ENCODE results near the gene HS3ST6.
"Not testable (repeated sequence)": the region's sequence is repeated elsewhere in the genome, so short reads cannot be mapped to it uniquely, and the experiment has no call there.

Gene HS3ST6

DNA sequence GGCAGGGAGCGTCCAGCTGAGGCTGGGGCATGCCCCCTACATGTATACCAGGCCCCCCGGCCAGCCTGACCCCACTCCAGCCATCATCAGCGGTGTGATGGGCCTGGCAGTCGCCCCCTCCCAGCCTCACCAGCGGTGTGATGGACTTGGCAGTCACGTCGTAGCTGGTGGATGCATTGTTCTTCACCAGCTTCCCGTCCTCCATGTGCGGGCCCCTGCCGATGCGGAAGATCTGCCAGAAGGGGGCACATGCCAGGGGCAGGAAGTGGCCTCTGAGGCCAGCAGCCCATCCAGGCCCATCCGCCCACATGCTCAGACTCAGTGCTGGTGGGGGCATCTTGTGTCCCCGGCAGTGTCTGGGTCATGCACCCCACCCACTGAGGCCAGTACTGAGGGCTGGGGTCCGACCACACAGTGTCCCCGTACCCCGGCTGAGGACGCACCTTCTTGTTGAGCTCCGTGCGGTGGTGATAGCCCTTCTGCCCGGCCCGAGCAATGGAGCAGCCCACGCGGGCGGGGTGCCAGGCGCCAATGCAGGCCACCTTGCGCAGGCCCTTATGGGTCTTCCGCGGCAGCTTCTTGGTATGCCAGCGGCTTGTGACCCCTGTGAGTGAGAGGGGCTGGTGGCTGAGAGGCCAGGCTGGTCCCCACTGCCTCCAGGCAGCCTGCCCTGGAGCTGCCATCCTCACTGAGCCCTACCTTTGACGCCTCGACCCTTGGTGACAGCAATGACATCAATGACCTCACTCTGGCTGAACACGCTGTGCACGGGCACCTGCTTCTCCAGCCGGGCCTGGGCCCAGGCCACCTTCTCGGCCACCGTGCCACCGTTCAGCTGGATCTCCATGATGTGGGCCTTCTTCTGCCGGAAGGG, 28.5 kb upstream of the HS3ST6 start:
- no peak for DNase-seq

DNA sequence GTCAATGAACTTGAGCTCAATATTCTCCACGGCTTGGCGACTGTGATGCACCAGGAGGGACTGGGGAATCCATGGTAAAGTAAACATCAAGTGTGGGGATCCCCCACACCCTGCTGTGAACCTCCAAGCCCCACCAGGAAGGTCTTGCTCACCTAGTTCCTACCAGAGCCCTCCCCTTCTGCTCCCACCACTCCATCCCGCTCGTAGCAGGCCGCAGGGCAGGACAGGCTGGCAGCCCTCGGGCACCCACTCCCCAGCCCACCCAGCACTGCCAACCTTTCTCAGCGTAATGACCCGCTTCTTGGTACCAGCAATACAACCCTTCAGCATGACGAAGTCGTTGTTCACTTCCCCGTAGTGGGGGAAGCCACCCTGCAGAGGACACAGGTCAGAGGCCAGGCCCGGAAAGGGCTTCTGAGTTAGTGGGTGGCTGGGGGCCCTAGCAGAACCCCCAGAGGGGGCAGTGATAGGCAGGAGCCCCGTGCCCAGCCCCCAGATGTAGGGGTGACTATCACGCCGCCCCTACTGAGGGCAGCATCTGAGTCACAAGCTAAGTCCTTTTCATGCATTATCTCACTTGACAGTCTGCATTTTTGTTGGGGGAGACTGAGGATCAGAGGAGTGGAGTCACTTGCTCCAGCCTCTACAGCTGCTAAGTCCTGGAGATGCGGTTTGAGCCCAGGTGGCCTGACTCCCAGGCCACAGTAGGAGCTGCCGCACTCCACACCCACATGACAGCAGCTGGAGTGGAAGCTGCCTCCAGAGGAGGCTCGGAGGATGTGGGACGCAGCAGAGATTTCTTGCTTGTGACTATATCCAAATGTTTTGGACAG, 27.6 kb upstream of the HS3ST6 start:
- no peak for DNase-seq

DNA sequence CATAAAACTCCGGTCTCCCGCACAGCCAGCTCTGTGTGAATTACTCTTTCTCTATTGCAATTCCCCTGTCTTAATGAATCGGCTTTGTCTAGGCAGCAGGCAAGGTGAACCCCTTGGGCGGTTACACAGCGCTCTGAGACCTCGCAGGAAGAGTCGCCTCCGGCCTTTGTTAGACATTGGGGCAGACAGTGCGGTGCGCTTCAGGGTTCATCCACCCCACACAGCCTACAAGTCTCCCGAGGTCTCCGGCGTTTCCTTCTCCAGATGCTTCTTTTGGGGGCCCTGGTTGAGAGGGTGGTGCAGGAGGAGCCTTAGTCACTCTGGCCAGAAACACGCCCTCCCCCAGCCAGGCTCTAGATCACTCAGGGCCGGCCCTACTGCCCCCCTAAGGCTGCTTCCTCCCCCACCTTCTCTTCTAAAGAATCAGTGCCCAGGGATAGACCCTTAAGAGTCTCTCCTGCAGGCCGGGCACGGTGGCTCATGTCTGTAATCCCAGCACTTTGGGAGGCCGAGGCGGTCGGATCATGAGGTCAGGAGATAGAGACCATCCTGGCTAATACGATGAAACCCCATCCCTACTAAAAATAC, 26.5 kb upstream of the HS3ST6 start:
- DNase-seq: no peak

DNA sequence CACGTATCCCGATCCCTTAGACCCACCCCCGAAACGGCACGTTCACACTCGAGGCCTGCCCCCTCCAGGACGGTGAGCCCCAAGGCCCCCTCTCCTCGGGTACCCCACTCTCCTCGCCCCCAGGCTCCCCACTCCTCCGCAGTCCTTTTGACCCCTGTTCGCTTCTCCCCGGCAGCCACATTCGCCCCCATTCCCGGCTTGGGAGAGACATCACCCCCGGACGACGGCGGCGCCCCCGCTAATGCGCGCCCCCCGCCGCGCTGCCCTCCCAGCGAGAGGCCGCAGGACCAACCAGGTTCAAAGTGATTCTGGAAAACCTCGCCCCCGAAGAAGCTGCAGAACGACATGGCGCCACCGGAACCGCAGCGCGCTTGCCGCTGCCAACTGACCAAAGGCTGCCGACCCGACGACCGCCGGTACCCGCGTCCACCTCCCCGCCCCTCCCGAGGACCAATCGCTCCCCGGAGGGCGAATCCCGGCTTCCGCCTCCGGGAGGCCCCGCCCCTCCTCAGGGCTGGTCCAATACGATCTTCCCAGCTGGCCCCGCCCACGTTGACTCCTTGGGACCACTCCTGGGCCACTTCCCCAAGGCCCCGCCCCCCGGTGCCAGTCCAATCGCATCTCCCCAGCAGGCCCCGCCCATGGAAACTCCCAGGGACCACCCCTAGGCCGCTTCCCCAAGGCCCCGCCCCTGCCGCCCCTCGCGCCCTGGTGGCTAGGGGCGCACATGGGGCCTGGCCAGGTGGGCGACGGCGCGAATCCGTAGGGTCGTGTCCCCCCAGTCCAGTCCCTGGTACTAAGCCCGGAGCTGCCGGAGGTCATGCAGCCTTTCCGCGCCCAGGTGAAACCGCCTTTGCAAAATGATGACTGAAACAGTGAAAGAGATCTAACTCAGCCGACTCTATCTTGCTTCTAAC, 24.9 kb upstream of the HS3ST6 start, which contains the start of gene MSRB1:
Gene MSRB1 (minus strand): TSS at position 390 of the 917 bp plus-strand sequence. CDS start 43 bp downstream, at position 347.
- peak; percentile 68 for DNase-seq

DNA sequence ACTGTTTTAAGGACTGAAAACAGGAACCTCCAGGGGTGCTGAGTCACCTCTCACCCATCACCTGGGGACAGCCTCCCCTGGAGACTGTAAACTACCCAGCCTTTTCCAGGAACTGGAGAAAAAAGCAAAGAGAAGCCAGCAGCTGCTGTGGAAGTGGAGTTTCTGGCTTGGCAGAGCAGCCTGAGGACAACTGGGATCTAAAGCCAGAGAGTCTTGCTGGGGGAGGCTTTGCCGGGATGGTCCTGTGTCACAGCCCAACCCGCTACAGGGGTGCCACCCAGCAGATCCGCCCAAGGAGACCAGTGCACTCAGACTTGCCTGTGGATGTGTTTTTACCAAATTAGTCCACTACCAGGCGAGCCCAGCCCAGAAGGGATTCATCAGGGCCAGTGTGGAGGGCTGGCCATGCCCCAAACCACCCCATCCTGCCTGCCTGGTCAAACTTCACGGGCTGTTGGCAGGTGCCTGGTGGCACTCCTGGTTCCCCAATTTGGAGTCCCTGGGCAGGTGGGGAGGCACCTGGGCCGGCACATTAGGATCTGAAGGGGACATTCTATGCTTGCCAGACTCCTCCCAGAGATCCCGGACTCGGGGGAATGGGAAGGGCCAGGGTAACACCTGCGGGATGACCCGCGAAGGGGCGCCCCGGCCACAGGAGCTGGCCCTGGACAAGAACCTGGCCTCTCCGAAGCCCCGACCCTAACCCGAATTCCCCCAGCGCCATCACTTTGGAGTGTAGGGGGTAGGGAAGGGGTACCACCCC, 24.0 kb upstream of the HS3ST6 start:
- DNase-seq: no peak

DNA sequence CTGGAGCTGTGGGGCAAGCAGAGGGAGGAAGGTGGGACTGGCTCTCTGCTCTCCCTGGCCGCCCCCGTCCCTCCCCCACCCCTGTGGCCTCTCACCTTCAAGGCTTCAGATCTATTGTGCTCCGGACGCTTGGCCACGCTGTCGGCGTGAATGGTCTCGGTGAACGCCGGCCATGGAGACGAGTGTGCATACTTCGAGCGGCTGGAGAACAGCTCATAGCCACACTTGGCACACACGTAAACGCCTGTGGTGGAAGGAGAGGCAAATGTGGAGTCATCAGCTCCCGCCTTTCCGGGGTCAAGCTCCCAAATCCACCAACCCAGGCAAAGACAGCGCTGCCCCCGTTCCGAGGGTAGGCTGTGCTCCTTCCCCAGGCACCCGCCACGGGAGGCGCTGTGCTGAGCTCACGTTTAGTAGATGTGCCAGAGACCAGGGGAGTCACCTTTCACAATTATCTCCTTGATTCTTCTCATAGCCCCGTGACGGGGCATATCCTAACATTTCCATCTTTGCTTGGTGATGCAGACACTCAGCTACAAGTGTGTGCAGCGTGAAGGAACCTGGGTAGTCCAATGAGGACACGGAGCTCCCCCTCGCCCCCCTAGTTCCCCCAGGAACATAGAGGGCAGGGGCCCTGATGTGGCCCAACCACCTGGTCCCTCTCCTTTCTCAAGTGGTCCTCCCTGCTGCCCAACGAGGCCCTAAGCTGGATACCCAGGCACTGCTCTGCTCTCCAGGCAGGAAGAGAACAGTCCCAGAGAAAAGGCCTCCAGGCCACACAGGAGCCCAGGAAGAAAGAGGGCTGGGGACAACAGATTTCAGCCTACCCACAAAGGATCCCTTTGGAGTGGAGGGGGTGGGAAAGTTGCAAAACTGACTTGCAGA, 23.2 kb upstream of the HS3ST6 start:
- DNase-seq: no peak

DNA sequence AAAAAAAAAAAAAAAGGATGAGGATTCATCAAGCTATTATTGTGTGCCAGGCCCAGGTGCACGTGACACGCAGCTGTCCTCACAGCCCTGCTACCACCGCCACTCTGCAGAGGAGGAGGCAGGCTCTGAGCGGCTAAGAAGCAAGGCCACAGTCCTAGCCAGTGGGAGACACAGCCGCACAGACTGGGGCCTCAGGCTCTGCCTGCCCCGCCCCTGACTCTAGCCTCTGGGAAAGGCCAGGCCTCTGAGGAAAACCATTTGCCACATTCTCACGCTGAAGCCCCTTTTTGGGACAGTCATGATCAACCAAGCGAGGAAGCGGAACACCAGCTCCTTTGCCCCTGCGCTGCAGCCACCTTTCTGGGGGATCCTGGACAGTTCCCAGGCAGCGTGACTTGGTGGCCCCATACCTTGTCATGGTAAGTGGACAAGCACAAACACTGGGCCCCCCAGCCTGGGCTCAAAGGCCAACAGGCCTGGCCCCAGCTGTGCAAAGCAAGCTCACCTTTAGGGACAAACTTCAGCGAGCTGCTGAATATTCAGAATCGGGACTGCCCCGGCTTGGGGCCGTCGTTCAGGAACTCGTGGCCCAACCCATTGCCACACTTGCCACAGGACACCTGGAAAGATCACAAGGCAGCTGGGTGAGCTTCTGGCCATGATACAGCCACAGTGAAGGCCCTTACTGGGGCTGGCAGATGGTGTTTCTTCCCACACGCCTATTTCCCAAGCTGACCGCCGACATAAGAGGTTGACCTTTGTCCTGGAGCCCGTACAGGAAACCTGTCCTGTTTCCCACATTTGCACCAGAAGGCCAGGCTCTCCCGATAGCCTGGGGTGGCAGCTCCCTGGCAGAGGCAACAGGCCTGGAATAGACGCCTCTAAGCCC, 22.3 kb upstream of the HS3ST6 start:
- no peak for DNase-seq

DNA sequence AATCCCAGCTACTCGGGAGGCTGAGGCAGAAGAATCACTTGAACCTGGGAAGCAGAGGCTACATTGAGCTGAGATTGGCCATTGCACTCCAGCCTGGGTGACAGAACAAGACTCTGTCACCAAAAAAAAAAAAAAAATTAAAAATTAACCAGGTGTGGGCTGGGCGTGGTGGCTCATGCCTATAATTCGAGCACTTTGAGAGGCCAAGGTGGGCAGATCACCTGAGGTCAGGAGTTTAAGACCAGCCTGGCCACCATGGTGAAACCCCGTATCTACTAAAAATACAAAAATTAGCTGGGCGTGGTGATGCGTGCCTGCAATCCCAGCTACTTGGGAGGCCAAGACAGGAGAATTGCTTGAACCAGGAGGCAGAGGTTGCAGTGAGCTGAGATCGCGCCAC, 21.6 kb upstream of the HS3ST6 start:
- not testable (repeated sequence) for DNase-seq

DNA sequence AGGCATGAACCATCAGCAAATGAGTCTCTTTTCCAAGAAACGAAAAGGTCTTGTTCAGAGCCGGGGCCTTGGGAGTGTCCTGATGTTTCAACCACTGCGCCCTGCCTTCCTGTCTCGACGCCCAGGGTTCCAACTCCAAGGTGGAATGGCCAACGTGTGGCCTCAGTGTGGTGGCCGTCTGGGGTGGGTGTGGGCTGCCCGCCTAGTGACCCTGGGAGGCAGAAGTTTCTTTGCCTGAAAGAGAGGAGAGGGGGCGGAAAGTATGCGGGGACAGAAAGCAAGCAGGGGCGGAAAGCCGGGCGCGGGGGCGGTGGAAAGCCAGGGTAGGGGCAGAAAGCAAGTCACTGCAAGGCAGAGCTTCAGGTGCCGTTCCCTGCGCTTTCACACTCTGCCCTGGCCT, 20.7 kb upstream of the HS3ST6 start:
- no peak for DNase-seq

DNA sequence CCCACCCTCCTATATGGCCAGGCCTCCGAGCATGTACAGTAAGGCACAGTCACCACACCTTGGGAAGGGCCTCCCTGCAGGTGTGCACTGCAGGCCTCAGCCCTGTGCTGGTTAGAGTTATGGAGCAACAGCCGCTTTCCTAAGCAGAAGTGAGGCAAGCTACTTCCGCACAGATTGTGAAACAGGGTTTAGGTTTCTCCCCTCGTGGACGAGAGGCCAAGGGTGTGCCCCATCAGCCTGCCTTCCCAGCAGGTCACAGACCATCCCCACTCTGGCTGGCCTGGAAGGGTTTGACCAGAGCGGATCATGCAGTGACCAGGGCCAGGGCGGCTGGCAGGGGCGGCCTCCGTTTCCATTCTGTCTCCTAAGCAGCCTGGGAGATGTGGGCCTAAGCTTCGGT, 20.1 kb upstream of the HS3ST6 start:
- no peak for DNase-seq

DNA sequence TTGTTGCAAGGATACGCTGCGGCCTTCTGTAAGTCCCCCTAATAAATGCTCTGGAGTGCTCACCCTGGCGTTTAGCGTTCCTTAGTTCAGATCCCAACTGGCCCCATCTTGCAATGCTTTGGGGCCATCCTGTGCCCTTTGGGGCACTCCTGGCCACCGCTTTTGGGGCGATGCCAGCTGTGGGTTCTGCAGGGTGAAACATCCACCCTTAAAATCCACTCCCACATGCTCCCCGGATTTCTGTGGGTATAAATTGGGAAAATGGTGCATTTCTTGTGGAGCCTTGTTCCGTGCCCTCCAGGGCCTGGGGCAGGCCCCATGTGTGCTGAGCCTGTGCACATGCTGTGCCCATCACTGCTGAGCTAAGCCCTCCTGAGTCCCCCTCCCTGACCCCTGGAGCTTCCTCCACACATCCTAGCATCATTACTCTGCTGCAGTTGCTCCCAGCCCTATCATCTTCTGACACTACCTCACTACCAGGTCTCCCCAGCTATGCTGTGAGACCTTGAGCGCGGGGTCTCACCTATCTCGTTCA, 18.8 kb upstream of the HS3ST6 start:
- no peak for DNase-seq

DNA sequence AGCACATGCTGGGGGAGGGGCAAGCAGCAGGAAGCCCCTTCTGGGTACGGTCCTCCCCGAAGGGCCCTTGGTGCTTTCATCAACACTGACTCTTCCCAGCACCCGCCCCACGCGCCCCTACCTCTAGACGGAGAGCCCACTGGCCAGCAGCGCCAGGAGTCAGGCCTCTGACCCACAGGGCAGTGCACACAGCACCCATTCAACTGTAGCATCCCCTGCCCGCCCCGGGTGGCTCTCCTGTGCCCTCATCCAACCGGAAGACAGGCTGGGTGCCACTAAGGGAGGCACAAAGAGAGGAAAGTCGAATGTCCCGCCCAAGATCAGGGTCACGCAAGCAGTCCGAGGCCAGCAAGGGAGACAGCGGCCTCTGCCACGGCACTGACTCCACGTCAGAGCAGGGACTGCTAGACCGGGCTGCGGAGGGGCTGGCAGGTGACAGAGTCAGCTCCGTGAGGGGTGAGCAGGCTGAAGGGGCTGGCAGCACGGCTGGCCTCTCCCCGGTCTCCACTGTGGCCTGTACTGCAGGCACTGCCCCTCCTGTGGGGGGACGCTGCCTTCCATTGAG, 15.0 kb upstream of the HS3ST6 start:
- DNase-seq: no peak

DNA sequence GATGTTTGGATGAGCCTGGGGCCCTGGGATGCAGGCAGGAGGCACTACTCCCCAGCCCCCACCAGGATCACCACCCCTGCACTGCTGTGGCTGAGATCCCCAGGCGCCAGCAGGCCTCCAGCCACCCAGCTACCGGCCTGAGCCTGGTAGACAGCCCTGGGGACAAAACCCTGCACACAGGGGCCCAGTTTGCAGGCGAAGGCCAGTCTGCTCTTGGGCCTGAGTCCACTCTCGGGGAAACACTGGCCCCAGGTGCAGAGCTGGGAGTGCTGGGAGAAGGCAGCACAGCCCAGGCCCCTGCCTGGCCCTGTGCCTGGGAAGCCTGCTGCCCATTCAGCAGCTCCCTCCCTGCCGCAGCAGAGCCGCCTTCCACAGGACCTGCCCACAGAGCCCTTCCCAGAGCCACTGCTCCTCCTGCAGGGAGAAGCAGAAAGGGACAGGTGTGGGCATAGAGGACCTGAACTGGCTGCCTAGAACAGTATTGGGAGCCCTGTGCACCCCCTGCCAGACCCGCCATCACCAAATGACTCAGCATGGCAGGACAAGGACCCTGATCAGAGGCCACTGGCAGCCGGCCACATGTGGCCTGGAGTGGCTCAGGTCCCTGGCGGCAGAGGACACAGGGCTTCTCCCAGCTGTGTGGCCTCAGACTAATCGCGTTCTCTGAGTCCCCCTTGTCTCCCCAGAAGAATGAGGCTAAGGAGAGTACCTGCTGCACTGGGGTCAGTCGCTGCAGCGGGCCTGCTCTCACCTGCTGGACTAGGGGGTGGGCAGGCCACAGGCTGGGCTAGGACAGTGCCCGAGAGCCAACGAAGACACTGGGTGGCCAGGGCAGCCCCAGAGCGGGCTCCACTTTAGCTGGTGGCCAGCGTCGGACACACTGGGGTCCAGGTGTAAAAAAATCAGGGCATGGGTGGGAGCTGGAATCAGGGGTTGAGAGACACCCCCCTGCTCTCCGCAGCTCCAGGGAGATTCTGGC, 14.1 kb upstream of the HS3ST6 start:
- no peak for DNase-seq

DNA sequence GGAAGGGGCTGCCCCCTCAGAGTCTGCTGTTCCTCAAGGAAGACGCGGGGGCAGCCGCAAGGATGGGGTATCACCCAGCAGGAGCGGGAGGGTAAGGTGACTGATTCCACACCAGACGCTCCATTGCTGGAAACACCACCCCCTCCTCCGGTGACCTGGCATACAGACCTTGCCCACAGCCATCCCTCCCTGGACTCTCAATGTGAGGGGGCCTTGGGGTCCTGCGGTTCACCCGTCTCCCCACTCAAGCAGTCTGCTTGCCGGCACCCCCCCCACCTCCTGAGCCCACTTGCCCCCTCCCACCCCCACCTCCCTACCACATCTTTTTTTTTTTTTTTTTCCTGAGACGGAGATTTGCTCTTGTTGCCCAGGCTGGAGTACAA, 12.1 kb upstream of the HS3ST6 start:
- DNase-seq: no peak

DNA sequence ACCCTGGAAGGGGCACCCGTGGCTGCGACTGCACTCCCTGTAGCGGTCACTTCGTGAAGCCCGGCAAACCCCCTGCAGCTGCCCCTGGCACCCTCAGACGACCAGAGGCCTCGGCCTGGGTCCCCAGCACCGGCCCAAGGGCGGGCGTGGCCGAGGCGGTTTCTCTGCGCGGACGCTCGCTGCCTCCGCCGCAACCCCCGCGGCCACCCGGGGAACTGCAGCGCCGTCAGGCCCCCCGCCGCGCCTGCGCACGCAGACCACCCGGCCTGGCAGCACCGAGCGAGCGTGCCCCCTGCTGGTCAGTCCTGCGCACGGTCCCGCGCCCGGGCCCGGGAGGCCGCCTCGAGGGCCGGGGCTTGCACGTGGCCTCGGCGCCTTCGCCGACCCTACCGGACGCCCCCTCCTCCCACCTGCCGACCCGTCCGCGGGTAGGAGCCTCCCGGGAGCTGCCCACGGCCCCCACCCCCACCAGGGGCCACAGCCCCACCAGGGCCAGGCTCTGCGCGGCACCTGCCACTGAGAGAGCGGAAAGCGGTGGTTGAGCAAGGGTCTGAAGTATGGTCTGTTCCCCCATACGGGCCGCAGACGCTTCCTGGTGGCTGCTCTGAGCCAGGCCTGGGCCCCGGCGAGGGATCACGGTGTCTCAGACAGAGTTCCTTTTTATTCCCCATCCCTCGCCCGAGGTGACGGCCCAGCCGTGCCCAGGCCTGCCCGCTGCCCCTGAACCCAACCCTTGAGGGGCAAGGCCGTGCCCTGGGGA, 11.5 kb upstream of the HS3ST6 start:
- DNase-seq: no peak

DNA sequence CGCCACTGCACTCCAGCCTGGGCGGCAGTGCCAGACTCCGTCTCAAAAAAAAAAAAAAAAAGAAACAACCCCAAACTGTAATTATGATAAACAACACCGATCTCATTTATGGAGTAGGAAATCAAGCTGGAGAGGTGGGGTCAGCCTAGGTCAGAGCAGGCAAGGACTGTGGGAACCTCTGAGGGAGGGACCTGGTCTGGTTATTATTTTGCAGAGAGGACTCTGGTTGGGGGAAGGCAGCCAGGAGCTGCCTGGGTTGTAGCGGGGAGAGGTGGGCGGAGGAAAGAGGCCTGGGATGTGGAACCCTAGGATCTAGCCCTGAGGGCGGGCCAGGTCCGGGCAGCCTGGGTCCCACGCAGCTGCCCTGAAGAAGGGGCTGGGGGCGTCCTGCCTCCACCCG, 10.9 kb upstream of the HS3ST6 start:
- DNase-seq: no peak

DNA sequence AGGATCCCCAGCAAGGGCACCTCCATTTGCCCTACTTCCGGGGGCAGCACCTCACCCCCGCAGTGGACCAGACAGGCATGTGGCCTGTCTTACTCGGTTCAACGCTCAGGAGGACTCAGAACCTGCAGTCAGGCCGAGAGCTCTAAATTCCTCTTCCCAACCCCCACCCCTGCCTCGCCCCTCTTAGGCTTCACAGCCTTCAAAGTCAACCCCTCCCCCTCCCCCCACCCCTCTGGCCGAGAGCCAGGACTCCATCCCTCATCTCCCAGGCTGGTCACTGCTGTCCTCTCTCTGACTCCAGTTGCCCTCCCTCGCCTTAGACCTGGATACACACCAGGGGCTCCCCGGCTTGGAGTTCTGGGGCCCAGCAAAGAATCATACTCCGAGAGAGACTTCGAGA, 8.1 kb upstream of the HS3ST6 start:
- DNase-seq: no peak
